HFF-Myc (cell line): ENCODE measurements around the gene SLC16A10.
A peak's percentile ranks its signal among the peaks of the same experiment; 100 is the strongest.
"Not testable (repeated sequence)": the region's sequence is repeated elsewhere in the genome, so short reads cannot be mapped to it uniquely, and the experiment has no call there.

ENCODE experiments used
- DNase-seq: peaks from one replicate; pipeline ENCODE4 v3.0.0-alpha.2; 2011; ENCODE audit warnings: low read depth; ENCODE audit errors: extremely low read depth
- H3K4me3 ChIP-seq: replicated peaks from 2 replicates; pipeline ENCODE4 v1.5.1; 2011; ENCODE audit warnings: low read depth, mild to moderate bottlenecking, control low read depth, low read length
- CTCF ChIP-seq: IDR thresholded peaks from 2 replicates; pipeline ENCODE4 v1.5.1; 2012; ENCODE audit warnings: mild to moderate bottlenecking, low read depth, low read length, control low read depth; ENCODE audit errors: missing control alignments

The SLC16A10 gene

DNA sequence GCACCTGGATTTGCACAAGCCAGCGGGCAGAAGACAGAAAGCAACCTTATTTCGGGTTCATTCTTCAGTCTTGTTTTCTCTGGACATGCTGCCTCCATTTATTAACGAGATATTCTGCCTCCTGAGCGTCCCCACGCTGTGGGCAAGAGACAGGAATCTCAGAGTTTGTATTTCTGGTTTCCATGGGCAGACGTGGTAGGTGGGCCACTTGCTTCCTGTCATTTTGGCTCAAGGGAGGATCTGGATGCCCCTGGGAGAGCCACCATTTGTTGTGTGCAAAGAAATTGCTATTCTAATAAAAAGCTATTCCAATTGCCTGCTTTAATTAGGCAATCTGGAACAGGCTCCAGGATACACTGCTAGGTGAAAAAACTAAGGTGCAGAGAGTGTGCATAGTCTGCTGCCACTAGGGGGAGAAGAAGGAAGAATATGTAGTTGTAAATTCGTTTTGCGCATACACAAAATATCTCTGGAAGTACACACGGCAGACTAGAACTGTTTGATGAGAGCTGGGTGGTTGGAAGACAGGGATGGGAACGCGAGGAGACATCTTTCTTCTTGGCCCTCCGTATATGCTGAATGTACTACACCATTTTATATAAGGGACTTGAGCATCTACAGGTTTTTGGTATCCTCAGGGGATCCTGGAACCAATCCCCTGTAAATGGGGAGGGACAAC, 30.1 kb upstream of the SLC16A10 start:
- peak; percentile 9 for DNase-seq
- H3K4me3 ChIP-seq, result no peak overlapping the region
- peak; percentile 81 for TF ChIP-seq CTCF

- no peak for DNase-seq
- TF ChIP-seq CTCF, result no peak
- H3K4me3 ChIP-seq, result no peak overlapping the region
Measured at GRCh38 chr6:111061508-111061907, 25.8 kb upstream of the SLC16A10 start.

DNA sequence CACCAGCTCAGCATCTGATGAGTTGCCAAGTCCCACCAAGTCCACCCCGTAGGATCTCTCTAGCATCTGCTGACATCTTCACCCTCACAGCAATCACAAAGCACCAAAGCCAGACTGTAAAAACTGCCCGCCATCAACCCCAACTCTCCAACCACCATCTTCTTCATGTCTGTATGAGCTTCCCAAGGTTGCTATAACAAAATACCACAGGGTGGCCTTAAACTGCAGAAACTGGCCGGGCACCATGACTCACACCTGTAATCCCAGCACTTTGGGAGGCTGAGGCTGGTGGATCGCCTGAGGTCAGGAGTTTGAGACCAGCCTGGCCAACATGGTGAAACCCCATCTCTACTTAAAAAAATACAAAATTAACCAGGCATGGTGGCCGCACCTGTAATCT, 25.3 kb upstream of the SLC16A10 start:
- H3K4me3 ChIP-seq, DNase-seq: not testable (repeated sequence)

DNA sequence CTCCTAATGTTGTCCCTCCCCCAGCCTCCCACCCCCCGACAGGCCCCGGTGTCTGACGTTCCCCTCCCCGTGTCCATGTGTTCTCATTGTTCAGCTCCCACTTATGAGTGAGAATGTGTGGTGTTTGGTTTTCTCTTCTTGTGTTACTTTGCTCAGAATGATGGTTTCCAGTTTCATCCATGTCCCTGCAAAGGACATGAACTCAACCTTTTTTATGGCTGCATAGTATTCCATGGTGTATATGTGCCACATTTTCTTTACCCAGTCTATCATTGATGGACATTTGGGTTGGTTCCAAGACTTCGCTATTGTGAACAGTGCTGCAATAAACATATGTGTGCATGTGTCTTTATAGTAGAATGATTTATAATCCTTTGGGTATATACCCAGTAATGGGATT, 24.4 kb upstream of the SLC16A10 start:
- not testable (repeated sequence) for DNase-seq, H3K4me3 ChIP-seq

DNA sequence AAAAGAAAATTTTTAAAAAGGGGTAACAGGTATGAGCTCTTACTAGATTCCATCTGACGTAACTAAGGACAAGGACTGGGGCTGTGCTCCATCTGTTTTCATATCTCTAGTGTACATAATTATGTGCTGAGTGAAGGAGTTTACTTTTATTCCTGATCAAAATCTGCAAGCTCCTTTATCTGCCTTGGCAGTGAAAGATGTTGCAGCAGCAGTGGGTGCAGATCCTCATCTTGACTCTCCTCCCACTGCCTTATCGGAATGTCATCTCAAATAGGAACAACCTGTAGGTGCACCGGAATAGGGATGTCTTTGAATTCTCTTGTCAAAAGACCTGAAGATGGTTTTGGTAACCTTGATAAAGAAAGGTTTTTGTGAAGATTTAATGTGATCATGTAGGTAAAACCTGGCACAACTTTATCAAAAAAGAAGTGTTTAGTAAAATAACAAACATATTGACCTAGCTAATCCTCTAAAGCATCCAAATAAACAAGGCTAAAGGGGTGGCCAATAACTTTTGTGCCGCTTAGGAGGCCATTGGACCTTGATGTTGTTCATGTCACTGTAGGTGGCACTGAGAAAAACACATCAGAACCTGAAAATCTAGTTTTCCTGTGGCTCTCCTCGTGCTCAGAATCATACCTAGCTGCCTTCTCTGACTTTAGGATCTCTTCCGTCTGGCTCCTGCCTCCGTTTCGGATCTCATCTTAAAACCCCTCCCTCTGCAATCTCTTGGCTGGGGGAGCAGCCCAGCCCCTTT, 19.0 kb upstream of the SLC16A10 start:
- no peak for TF ChIP-seq CTCF
- H3K4me3 ChIP-seq, result no peak overlapping the region
- no peak for DNase-seq

DNA sequence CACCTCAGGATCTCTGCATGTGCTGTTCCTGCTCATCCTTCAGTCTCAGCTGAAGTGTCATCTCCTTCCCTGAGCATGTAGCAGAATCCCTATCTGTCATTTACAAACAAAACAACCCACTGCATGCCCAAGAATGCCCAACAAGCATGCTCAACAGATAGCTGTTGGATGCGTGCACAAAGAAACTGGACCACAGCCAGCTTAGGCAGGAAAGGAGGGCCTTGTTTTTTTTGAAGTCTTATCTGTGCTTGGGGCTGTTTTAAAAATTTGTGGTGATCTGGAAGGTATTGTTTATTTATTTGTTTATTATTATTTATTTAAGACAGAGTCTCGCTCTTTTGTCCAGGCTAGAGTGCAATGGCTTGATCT, 18.5 kb upstream of the SLC16A10 start:
- DNase-seq, result no peak
- no peak overlapping the region for H3K4me3 ChIP-seq
- no peak for TF ChIP-seq CTCF

DNA sequence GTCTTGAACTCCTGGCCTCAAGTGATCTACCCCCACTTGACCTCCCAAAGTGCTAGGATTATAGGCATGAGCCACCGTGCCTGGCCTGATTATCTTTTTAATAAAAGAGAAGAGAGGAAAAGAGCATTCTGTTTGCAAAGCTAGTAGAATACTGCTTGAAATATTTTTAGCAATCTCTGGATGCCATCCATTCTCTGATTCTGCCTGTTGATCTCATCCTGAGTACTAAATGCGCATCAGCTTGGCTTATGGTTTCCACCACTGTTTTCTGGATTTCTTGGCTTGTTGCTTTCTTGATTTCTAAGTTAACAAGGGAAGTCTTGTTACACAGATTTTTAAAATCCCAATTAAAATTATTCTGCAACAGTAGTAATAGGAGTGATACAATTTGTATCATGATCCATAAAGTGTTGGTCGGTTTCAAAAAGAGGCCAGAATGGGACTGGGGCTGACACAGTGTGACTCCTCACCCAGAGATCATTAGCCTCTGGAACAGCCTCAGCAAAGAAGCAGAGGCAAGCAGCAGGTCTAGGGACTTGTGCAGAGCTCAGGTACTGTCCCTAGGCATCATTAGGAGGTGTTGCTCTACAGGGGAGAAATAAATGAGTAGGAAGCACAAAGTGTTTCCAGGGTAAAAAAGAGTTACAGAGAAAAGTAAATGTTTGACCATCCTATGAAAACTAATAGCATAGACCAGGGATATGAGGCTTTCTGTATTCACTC, 17.8 kb upstream of the SLC16A10 start:
- no peak overlapping the region for H3K4me3 ChIP-seq
- DNase-seq, result no peak
- no peak for TF ChIP-seq CTCF
